CD4-positive, alpha-beta T cell treated with Interleukin-12 subunit alpha and Interleukin-12 subunit beta, for 1 hour (primary cell): Measurements from ENCODE around the gene SIRPD.

Experiments
- DNase-seq: peaks from one replicate; pipeline ENCODE4 v3.0.0-alpha.2; 2020

SIRPD gene

DNA sequence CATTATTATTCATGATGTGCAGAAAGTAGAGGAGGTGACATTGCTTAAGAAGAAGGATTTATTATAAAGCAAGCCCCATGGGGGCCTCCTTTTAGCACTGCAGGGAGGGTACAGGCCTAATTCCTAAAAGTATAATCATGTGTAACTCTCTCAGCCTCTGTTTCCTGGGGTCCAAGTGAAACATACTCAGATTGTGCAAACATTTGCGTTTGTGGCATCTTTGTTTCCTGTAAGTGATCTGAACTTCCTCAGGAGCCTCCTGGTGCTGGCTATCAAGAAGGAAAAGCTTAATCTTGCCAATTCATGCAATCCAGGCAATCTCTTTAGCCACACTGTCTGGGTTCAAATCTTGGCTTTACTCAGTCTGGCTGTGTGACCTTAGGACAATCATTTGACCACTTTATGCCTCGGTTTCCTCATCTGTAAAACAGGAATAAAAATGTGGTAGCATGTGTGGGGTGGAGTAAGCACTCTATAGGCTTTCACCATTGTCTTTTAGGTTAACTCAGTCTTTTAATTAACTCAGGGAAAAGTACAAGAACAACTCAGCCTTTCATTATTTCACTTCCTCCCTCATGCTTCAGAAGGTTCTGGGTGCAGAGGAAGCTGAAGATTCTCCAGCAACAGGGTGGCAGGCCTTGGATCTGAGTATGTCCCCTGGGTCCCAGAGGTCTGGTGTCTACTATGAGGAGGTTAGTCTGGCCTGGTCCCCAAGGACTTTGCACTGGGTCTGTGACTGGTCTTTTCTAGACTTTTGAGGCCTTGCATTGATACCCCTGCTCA is 65.5 kb downstream of the SIRPD start:
- DNase-seq: no peak

DNA sequence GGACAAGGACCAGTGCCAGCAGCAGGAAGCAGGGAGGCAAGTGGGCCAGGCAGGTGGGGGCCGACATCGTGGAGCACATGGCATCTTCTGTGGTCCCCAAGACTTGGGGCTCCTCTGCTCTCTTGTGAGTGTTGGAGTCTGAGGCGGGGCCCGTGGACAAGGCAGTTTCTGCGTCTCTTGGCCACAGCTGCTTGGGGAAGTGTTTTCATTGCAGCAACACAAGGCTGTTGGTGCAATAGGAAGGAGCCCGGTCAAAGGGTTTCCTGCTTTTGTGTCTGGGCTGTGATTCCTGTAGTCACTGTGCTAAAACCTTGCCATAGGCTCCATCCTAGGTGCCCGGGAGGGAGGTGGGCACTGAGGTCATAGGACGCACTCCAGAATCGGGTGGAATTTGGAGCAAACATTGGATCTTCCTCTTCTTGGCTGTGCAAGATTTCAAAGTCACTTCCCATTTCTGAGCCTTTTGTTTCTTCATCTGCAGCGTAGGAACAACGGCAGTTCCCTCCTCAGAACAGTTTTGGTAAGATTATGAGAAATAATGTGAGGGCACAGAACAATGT is 66.1 kb downstream of the SIRPD start, which contains the start of gene SIRPB2:
SIRPB2 (minus strand) TSS at position 140 of the 560 bp plus-strand sequence; CDS start at position 79, 61 bp downstream.
- peak; percentile 13 for DNase-seq

DNA sequence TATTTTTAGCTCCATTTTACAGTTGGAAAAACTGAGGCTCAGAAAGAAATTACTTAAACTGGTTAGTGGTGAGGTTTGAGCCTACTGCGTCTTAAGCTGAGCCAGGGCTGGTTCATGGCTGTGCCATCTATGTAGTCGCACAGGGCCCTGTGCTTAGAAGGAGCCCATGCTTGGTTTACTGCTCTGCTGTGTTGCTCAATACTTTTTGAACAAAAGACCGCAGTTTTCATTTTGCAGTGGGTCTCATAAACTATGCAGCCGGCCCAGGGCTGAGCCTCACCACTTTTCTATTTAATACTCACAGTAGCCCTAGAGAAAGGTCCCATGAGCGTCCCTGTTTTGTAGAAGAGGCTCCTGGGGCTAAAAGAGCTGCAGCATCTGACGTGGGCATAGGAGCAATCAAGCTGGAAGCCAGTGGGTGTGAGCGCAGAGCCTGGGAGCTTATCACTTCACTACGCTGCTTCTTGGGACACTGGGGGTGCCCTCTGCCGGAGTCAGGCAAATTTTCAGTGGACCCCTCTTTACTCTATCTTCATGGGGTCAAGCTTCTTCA is 66.8 kb downstream of the SIRPD start:
- no peak for DNase-seq

DNA sequence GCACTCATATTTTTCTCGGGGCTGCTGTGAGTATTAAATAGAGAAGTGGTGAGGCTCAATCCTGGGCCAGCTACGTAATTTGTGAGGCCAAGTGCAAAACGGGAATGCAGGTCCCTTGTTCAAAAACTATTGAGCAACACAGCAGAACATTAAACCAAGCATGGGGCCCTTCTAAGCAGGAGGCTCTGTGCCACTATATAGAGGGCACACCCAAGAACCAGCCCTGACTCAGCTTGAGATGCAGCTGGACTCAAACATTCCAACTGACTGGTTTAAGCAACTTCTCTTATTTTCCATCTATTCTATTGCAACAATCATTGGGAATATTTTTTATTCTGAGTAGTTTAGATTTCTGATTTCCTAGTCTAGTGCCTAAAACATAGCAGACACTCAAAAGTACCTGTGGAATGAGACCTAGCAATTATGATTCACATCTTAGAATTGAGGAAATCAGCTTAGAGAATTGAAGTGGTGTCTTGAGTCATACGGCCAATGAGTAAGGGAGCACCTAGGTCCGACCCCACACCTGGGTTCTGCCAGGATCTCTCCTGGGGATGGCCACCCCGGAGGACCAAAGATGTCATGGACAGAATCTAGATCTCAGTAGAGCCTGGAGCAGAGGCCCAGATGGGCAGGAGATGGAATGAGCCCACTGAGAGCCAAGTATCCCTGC is 67.6 kb downstream of the SIRPD start:
- no peak for DNase-seq

DNA sequence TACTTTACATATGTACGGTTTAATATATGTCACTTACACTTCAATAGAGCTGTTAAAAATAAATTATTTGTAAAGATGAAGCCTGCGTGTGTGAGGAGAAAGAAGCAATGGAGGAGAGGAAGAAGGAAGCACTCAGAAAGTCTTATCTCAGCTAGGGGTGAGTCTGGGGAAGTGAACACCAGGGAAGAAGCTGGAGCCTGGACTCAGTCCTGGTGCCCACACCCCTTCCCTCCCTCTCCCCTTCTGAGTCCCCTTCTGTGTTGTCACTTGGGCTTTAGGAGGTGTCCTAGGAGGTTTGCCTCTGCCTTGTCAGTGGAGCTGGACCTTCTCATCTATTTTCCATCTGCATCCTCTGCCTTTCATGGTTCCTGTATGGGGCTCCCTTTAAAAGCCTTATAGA is 68.2 kb downstream of the SIRPD start:
- DNase-seq: no peak

DNA sequence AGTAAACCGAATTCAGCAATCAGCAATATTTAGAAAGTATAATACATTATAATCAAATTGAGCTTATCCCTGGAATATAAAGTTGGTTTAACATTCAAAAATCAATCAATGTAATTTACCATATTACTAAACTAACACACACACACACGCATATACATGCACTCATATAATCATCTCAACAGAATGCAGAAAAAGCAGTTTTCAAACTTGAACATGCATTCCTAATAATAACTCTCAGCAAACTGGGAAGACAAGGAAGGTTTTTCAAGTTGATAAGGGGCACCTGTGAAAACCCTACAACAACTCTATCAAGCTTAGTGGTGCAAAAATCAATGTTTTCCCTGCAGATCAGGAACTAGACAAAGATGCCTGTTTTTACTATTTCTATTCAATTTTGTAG is 70.9 kb downstream of the SIRPD start:
- no peak for DNase-seq

DNA sequence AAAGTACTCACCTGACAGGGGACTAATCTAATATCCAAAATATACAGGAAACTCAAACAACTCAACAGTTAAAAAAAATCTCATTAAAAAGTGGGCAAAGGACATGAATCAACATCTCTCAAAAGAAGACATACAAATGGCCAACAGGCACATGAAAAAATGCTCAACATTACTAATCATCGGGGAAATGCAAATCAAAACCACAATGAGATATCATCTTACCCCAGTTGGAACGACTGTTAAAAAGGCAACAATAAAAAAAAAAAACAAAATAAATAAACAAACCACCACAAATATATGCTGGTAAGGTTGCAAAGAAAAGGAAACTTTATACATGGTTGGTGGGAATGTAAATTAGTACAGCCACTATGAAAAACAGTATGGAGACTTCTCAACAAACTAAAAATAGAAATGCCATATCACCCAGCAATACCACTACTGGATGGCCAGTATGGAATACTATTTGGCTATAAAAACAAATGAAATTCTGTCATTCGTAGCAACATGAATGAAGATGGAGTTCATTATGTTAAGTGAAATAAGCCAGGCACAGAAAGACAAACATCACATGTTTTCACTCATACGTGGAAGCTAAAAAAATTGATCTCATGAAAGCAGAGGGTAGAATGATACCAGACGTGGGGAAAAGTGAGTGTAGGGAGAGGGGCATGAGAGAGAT is 72.9 kb downstream of the SIRPD start:
- no peak for DNase-seq
